ENCODE data around the gene KRTAP27-1.

The KRTAP27-1 gene

GRCh38 chr21:30336596-30336995 lies 898 bp downstream of the KRTAP27-1 start:
- in situ Hi-C loops (cut with MboI; ENCODE audit: low sequenced_read_pairs, unreplicated experiment) = no loop called here
- no peak for TF ChIP-seq CTCF (IDR thresholded peaks at IDR 0.05; ENCODE audit: borderline replicate concordance, control extremely low read depth, extremely low read depth, insufficient read depth, missing control alignments)

GRCh38 chr21:30333736-30334135 lies 3.8 kb downstream of the KRTAP27-1 start:
- TF ChIP-seq CTCF (IDR thresholded peaks at IDR 0.05; ENCODE audit: borderline replicate concordance, control extremely low read depth, extremely low read depth, insufficient read depth, missing control alignments) = no peak
- in situ Hi-C loops (cut with MboI; ENCODE audit: low sequenced_read_pairs, unreplicated experiment) = no loop called here
- DNase-seq (ENCODE audit: low spot score) = no peak

More at GRCh38 chr21:30336596-30336995, 898 bp downstream of the KRTAP27-1 start:
- DNase-seq (ENCODE audit: low spot score) = no peak

- DNase-seq (ENCODE audit: low spot score) = no peak
- no peak for TF ChIP-seq CTCF (IDR thresholded peaks at IDR 0.05; ENCODE audit: borderline replicate concordance, control extremely low read depth, extremely low read depth, insufficient read depth, missing control alignments)
- in situ Hi-C loops (cut with MboI; ENCODE audit: low sequenced_read_pairs, unreplicated experiment) = no loop called here
Observed at GRCh38 chr21:30332681-30333080, 4.8 kb downstream of the KRTAP27-1 start.

- TF ChIP-seq CTCF (IDR thresholded peaks at IDR 0.05; ENCODE audit: borderline replicate concordance, control extremely low read depth, extremely low read depth, insufficient read depth, missing control alignments) = no peak
- DNase-seq (ENCODE audit: low spot score) = no peak
- in situ Hi-C loops (cut with MboI; ENCODE audit: low sequenced_read_pairs, unreplicated experiment) = no loop called here
Observed at GRCh38 chr21:30329203-30329875, 8.2 kb downstream of the KRTAP27-1 start.

GRCh38 chr21:30326390-30326789 lies 11.1 kb downstream of the KRTAP27-1 start:
- no peak for DNase-seq (ENCODE audit: low spot score)
- in situ Hi-C loops (cut with MboI; ENCODE audit: low sequenced_read_pairs, unreplicated experiment) = no loop called here
- TF ChIP-seq CTCF (IDR thresholded peaks at IDR 0.05; ENCODE audit: borderline replicate concordance, control extremely low read depth, extremely low read depth, insufficient read depth, missing control alignments) = no peak

- in situ Hi-C loops (cut with MboI; ENCODE audit: low sequenced_read_pairs, unreplicated experiment) = no loop called here
- no peak for TF ChIP-seq CTCF (IDR thresholded peaks at IDR 0.05; ENCODE audit: borderline replicate concordance, control extremely low read depth, extremely low read depth, insufficient read depth, missing control alignments)
Observed at GRCh38 chr21:30320215-30320614, 17.3 kb downstream of the KRTAP27-1 start, which contains the start of gene KRTAP26-1. Gene KRTAP26-1 (minus strand): TSS chr21:30320315. CDS start chr21:30320035, 280 bp downstream.

More at GRCh38 chr21:30320215-30320614, 17.3 kb downstream of the KRTAP27-1 start, which contains the start of gene KRTAP26-1:
- no peak for DNase-seq (ENCODE audit: low spot score)

All from GM13976 (cell line).